ENCODE data around the gene FOXD2.

The FOXD2 gene

GRCh38 chr1:47437447-47438164, at the start of gene FOXD2:
FOXD2 (plus strand) TSS chr1:47438044; CDS start chr1:47438136, 92 bp downstream.
- peak in 43 of 56 donors; percentile 4 to 75 (median 46) for DNase-seq

DNA sequence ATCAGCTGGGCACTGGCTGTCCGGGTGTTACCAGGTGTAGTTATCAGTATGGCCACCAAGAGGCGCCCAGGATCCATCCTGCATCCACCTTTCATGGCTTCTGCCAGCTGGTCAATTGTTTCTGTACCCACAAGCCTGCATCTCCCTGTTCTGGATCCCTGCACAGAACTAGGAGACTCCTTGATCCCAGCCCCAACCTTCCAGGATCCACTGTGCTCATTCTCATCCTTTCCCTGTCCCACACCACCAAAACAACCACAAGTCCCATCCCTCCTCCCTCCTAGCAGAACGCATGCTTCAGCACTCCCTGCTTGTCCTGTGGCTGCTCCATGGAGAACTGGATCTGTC, 49.0 kb upstream of the FOXD2 start:
- peak in 32 of 56 donors; percentile 2 to 64 (median 16) for DNase-seq

GRCh38 chr1:47389731-47390130, 48.1 kb upstream of the FOXD2 start:
- DNase-seq: no peak

DNA sequence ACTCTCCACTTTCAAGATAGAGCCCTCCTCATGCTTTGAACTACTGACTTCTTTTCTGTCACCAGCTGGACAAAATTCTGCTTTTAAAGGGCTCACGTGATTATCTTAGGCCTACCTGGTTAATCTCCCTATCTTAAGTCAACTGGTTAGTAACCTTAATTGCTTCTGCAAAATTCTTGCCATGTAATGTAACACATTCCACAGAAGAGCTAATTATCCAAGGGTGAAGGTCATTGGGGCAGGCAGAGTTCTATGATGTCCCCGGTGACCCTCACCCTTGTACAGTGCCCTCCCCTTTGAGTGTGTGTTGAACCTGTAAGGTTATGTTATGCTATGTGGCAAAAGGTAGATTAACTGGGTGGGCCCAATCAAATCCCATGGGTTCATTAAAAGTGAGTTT, 47.0 kb upstream of the FOXD2 start:
- no peak for DNase-seq

DNA sequence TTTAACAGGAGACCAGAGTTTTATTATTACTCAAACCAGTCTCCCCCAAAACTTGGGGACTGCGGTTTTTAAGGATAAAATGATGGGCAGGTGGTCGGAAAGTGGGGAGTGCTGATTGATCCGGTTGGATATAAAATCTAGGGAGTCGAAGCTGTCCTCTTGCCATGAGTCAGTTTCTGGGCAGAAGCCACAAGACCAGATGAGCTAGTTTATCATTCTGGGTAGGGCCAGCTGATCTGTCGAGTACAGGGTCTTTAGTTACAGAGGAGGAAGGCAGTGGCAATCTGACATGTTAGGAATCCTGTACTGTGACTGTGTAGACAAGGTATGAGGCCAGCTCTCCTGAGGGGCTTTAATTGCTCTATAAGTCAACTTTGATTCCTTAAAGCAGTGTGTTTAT, 44.7 kb upstream of the FOXD2 start:
- no peak for DNase-seq

GRCh38 chr1:47395433-47395832, 42.4 kb upstream of the FOXD2 start:
- DNase-seq: no peak

DNA sequence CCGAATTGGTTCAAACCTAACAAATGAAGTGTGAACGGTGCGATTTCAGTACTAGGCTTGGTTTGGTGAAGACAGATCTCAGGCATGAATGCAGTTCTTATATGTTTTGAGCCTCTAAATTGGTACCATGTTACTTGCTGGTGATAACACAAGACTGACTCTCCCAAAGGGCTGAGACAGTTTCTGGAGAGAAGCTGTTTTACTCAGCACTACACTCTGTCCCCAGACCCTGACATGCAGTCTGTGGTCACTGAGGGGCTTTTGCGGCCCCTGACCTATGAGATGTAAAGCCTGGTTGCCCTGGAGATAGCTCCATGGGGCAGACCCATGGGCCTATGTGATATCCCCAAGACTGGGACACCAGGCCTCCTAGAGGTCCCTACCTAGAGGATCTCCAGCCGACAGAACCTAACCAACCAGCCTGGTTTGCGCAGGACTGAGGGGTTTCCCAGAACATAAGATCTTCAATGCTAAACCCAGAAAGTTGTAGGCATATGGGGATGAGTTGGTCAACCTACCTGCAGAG, 41.1 kb upstream of the FOXD2 start:
- no peak for DNase-seq

GRCh38 chr1:47399138-47399845, 38.6 kb upstream of the FOXD2 start:
- DNase-seq: no peak

GRCh38 chr1:47399846-47400155, 38.0 kb upstream of the FOXD2 start:
- no peak for DNase-seq

DNA sequence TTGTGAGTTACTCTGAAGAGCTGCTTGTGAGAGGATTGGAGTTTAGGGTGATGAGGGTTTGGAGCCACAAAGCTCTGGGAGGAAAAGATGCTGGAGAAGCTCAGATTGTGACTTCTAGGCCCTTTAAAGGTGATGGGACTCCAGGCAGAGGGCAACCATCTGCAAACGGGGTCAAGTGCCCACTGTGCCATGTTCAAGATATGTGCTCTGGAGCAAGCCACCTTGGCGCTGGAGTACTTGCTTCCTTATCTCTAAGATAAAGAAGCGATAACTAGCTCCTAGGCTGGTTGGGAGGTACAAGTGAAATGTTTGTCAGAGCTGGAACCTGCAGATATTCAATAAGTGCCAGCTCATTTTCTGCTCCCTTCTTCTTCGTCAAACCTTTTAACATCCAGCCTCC, 36.1 kb upstream of the FOXD2 start:
- DNase-seq: no peak

DNA sequence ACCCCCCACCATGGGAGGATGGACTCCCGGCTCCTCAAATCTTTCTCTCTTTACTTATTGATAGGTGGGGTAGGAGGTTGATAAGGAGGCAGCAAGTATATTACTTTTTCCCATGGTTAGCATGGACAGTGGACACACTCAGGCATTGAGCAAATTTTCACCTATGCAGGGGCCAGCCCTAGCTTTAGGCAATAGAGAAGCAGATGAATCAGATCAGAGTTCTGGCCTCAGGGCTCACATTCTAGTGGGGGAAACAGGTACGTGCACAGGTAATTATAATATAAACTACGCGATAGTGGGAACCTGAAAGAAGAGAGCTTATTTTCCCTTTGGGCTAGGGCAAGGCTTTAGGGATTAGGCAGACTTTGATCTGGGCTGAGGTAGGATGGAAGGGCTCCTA, 35.3 kb upstream of the FOXD2 start:
- no peak for DNase-seq

DNA sequence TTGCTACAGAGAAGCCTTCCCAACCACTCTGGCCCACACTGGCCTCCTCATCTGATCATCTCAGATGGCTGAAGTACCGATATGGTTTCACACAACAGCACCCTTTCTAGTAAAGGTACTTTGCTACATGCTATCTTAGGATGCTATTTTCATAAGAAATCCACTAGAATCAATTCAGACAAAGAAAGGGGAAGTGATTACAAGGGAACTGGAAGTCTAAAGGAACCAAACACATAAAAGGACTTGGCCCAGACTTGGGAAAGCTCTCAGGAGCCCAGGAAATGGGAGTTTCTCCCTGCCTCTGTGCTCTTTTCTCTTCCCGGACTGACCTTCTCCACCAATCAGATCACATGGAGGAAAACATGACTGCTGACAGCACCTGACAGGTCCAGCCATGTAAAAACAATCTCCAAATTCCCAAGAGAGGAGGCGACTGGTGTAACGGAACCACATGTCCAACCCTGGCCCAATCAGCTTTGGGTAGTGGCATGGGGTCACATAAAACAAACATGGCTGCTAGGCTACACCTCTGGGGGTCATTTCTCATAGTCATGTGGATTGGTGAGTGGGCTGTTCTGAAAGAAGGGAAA, 34.4 kb upstream of the FOXD2 start:
- DNase-seq: no peak

- DNase-seq: no peak
Measured at GRCh38 chr1:47405697-47406096, 32.1 kb upstream of the FOXD2 start.

DNA sequence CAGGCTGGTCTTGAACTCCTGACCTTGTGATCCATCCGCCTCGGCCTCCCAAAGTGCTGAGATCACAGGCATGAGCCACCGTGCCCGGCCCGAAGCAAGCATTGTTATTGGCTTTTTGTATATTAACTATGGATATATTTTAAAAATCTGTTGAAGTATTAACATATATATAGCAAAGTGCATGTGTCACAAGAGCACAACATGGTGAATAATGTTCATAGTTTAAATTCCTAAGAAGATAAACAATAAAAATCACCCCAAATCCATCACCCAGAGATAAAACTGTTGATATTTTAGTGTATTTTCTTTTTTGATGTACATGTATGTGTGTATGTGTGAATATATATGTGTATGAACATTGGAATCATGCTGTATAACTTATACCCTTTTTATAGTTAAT, 30.9 kb upstream of the FOXD2 start:
- DNase-seq: no peak

GRCh38 chr1:47407481-47407880, 30.4 kb upstream of the FOXD2 start:
- no peak for DNase-seq

DNA sequence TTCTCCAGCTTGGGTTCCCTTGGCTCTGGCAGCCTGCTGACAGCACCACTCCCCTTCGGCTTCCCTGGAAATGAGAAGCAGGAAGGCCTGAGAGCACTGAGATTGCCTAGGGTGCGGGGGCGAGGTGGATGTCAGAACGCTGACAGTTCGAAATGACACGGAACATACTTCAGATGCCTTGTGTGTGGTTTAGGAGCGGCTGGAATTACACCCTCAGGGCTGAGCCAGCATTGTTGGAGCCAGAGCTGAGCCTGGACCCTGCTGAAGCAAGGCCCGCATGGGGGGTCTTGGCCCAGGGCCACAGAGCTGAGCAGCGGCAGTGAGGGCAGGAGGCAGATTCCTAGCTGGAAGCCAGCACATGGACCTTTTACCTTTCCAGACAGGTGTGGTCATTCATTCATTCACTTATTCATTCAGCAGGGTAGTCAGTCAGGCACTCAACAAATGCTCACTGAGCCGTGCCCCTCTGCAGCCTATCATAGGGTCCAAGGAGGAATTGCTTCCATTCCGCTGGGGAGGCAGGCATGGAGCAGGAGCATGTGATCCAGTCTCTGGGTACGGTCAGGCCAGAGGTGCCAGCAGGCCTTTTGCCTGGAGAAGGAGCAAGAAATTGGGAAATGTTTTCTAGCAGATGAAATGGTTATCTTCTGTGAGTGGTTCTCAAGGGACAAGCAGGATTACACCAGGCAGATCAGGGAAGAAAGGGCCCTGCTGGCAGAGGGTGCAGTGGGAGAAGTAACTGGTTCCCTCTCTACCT, 28.4 kb upstream of the FOXD2 start:
- no peak for DNase-seq

DNA sequence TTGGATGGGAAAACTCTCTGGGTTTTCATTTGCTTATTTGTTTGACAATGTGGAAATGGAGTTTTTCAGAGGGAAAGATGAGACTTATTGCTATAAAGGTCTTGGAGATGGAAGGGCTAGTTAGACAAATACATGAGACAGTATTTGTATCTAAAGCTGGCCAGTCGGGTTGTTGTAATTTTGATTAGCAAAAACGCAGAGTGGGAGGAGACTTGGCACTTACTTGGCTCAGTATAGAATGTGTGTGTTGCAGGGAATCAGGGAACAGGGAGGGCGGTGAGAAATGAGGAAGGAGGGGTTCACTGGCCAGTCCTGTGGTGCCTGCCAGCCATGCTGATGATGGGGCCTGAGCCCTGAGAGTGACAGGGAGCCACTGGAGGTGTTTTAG, 27.8 kb upstream of the FOXD2 start:
- DNase-seq: no peak

- no peak for DNase-seq
Measured at GRCh38 chr1:47411436-47411835, 26.4 kb upstream of the FOXD2 start.

DNA sequence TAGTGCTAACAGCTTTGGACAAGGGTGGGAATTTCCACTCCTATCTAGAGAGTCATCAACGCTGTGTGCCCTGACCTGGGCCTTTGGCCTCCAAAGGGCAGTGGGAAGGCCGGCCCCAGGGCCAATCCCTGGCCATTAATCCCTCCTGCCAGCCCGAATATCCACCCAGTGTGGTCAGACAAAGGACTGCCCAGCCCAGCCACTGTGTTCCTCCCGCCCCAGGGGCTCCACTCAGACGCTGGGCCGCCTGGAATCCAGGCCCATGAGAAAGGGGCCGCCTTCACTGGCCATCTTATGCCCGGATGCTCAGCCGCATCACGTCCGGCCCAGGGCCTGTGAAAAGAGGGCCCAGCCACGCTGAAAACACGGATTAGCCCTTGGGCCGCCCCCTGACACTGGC, 25.4 kb upstream of the FOXD2 start:
- no peak for DNase-seq

DNA sequence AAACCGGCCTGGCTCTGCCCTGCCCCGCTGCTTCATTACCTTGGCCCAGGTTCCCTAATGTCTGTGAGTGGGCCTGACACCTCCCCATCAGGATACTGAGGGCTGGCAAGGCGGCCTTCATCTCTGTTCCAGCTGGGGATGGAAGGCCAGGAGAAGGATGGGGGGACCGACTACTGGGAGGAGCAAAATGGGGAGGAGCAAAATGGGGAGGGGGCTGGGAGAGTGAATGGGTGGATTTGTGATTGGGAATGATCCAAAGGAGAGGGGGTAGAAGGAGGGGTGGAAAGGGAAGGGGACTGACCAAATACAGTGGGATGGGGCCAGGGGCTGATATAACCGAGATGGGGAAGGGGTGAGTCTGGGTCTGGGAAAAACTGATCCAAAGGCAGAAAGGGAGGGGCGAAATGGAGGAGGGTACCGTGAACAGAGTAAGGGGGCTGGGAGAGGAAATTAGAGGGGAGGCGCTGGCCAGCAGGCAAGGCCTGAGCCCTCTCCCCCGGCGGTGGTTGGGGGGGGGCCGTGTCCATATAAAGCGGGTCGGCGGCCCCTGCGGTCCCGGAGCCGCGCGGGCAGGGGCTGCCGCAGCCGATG, 22.0 kb upstream of the FOXD2 start, which contains the start of gene FOXE3:
TSS of gene FOXE3 (plus strand) at position 558 of the 591 bp plus-strand sequence. CDS start at position 589, 31 bp downstream.
- DNase-seq: no peak
